ENCODE measurements around the gene CHRNA5. TPM values are rescaled to one million over a fixed set of nuclear protein-coding genes. Genes with fewer than 3 reads are reported as not detected.

The CHRNA5 gene
- polyA plus RNA-seq, 2 of the 4 experiments (the other 2 are of a cell fraction): 29.8 to 49.6 TPM

DNA sequence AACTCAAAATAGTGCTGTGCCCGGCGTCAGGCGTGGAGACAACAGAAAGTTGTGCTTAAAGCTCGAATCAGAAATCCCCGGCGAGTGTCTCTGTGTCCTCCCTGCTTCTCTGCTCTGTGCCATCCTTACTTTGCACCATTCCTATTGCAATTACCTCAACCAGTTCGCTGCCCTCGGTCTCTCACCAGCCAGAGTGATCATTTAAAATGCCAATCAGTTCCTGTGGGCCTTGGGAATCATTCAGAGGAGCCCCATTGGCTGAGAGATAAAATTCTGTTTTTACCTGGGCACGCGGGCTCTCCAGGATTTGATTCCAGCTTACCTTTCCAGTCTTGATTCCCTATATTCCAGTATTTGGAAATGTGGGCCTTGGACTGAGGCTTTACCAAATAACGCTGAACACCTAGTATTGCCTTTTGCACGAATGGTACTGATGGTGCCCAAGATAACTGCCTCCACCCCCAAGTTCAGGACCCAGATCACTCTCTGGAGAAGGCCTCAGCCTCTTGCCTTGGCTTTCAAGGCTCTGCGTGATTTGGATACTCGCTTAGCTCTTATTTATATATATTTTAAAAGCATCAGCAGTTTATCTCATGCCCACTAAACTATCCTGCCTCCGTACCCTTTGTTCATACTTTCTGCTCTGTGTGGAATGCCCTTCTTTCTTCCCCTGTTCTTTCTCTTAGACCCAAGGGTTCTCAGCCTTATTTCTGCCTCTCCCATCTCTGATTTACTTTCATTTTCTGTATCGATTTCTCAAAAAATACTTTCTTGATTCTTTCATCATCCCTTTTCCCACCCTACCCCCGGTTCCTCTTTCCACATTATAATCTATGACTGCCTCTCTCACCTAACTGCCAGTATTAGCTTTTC lies 24.2 kb upstream of the CHRNA5 start:
- no peak for TF ChIP-seq CHD2 (IDR thresholded peaks at IDR 0.05; ENCODE audit: low read length, partially characterized antibody)
- no peak for TF ChIP-seq HOXA7 (CRISPR knock-in tag; IDR thresholded peaks at IDR 0.05)
- TF ChIP-seq RCOR1 (IDR thresholded peaks at IDR 0.05; ENCODE audit: low read depth, low read length): no peak
- TF ChIP-seq FOSL2 (IDR thresholded peaks at IDR 0.05): no peak
- TF ChIP-seq FOSL2 (CRISPR knock-in tag; IDR thresholded peaks at IDR 0.05): no peak
- TF ChIP-seq, protein P1, sequence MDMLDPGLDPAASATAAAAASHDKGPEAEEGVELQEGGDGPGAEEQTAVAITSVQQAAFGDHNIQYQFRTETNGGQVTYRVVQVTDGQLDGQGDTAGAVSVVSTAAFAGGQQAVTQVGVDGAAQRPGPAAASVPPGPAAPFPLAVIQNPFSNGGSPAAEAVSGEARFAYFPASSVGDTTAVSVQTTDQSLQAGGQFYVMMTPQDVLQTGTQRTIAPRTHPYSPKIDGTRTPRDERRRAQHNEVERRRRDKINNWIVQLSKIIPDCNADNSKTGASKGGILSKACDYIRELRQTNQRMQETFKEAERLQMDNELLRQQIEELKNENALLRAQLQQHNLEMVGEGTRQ (IDR thresholded peaks at IDR 0.05): no peak
- TF ChIP-seq, protein P2, sequence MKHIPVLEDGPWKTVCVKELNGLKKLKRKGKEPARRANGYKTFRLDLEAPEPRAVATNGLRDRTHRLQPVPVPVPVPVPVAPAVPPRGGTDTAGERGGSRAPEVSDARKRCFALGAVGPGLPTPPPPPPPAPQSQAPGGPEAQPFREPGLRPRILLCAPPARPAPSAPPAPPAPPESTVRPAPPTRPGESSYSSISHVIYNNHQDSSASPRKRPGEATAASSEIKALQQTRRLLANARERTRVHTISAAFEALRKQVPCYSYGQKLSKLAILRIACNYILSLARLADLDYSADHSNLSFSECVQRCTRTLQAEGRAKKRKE (CRISPR knock-in tag; IDR thresholded peaks at IDR 0.05; ENCODE audit: low read depth): no peak
- no peak for TF ChIP-seq MAFK (IDR thresholded peaks at IDR 0.05; ENCODE audit: partially characterized antibody)
- no peak for TF ChIP-seq FOXS1 (CRISPR knock-in tag; IDR thresholded peaks at IDR 0.05)
- TF ChIP-seq, protein P3, sequence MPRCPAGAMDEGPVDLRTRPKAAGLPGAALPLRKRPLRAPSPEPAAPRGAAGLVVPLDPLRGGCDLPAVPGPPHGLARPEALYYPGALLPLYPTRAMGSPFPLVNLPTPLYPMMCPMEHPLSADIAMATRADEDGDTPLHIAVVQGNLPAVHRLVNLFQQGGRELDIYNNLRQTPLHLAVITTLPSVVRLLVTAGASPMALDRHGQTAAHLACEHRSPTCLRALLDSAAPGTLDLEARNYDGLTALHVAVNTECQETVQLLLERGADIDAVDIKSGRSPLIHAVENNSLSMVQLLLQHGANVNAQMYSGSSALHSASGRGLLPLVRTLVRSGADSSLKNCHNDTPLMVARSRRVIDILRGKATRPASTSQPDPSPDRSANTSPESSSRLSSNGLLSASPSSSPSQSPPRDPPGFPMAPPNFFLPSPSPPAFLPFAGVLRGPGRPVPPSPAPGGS (IDR thresholded peaks at IDR 0.05): no peak
- TF ChIP-seq CEBPB (IDR thresholded peaks at IDR 0.05): no peak
- TF ChIP-seq JUN (IDR thresholded peaks at IDR 0.05): no peak
- TF ChIP-seq CBX2 (IDR thresholded peaks at IDR 0.05; ENCODE audit: borderline replicate concordance, low read depth): no peak
- TF ChIP-seq NFE2L2 (conservative IDR thresholded peaks at IDR 0.05; ENCODE audit: low read length): no peak
- TF ChIP-seq, protein P4, sequence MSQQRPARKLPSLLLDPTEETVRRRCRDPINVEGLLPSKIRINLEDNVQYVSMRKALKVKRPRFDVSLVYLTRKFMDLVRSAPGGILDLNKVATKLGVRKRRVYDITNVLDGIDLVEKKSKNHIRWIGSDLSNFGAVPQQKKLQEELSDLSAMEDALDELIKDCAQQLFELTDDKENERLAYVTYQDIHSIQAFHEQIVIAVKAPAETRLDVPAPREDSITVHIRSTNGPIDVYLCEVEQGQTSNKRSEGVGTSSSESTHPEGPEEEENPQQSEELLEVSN (IDR thresholded peaks at IDR 0.05; ENCODE audit: borderline replicate concordance, low read depth): no peak
- POLR2A ChIA-PET: interaction anchor here (1.1 to 4.8 kb wide), 12 partner anchors 9 to 392 kb away, joined by 3 to 69 read pairs (median 10); partner anchors contain the start of genes CHRNA5, HYKK, IDH3A and IREB2
- peak overlapping the region; percentile 72 for H3K4me3 ChIP-seq
- WGBS (ENCODE audit: missing lambda C conversion rate): 2% methylated on average over 17 of the region's 17 CpGs
- no peak for FAIRE-seq
- H3K9me3 ChIP-seq: no peaks in the 10 kb centered on the region
- H3K4me1 ChIP-seq: peaks cover 13% of the 10 kb centered on the region
- H3K4me2 ChIP-seq: peak overlapping the region; percentile 90
- peak overlapping the region; percentile 93 to 96 for H3K27ac ChIP-seq
- CTCF ChIA-PET: interaction anchor here (0.6 to 2.1 kb wide), 14 partner anchors 9 to 236 kb away, joined by 3 to 10 read pairs (median 4); partner anchors contain the start of gene CHRNA5
- peak in 1 of 2 experiments; percentile 12 for DNase-seq (ENCODE audit: low read depth in 1 of 2, low spot score in 1 of 2)
- ATAC-seq: peak in 1 of 2 experiments; percentile 25; a peak in 3 of 6 replicates

DNA sequence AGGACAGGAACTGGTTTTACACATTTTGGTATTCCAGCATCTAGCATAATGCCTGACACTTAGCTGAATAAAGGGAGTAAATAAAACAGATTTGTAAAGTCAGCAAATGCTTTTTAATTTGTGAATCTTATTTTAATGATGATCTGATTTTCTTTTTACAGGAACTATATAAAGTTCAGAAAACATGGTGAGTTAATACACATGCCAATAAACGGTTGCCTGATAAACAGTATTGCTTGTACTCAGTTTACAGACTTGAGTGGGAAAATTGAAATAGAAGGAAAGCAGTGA lies 23.6 kb upstream of the CHRNA5 start:
- ATAC-seq: no peak
- no peak for FAIRE-seq
- H3K27ac ChIP-seq: peak overlapping the region; percentile 93 to 96
- CTCF ChIA-PET: interaction anchor here (1.0 to 2.1 kb wide), 6 partner anchors 8 to 169 kb away, joined by 3 to 6 read pairs (median 4); no protein-coding TSS in a partner anchor
- peak; percentile 75 for TF ChIP-seq MAFK (IDR thresholded peaks at IDR 0.05; ENCODE audit: partially characterized antibody)
- TF ChIP-seq, protein P4 (IDR thresholded peaks at IDR 0.05; ENCODE audit: borderline replicate concordance, low read depth): no peak
- no peak for TF ChIP-seq HEYL (CRISPR knock-in tag; IDR thresholded peaks at IDR 0.05)
- no peak for DNase-seq (ENCODE audit: low read depth in 1 of 2, low spot score in 1 of 2)
- POLR2A ChIA-PET: interaction anchor here (2.2 to 4.8 kb wide), 3 partner anchors 8 to 24 kb away, joined by 13 to 69 read pairs (median 20); partner anchors contain the start of gene CHRNA5
- peaks cover 13% of the 10 kb centered on the region for H3K4me1 ChIP-seq
- peak overlapping the region; percentile 72 for H3K4me3 ChIP-seq
- no peaks in the 10 kb centered on the region for H3K9me3 ChIP-seq
- peak overlapping the region; percentile 90 for H3K4me2 ChIP-seq
- 19% methylated on average over 1 of the region's 1 CpG for WGBS (ENCODE audit: missing lambda C conversion rate)

DNA sequence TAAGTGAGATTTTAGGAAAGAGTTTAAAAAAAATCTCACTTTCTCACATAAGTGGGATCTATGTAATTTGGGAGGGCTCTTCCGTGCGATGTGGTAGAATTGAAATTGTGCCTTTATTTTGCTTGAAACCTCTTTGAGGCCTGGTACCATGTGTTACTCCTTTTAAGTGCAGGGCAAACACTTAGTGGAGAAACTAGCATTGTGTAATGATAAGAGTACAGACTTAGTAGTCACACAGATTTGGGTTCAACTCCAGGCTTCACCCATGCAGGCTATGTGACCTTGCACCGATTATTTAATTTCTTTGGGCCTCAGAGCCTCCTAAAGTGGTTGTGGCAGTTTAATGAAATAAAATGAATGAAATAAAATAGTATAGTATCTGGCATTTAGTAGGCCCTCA lies 22.7 kb upstream of the CHRNA5 start:
- H3K4me3 ChIP-seq: no peak overlapping the region
- H3K4me2 ChIP-seq: peak overlapping the region; percentile 90
- no peak for FAIRE-seq
- no peak for DNase-seq (ENCODE audit: low read depth in 1 of 2, low spot score in 1 of 2)
- no peak for TF ChIP-seq PHF8 (IDR thresholded peaks at IDR 0.05; ENCODE audit: borderline replicate concordance, low read depth)
- no peak for TF ChIP-seq HDAC2 (IDR thresholded peaks at IDR 0.05)
- TF ChIP-seq, protein P5, sequence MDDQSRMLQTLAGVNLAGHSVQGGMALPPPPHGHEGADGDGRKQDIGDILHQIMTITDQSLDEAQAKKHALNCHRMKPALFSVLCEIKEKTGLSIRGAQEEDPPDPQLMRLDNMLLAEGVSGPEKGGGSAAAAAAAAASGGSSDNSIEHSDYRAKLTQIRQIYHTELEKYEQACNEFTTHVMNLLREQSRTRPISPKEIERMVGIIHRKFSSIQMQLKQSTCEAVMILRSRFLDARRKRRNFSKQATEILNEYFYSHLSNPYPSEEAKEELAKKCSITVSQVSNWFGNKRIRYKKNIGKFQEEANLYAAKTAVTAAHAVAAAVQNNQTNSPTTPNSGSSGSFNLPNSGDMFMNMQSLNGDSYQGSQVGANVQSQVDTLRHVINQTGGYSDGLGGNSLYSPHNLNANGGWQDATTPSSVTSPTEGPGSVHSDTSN (IDR thresholded peaks at IDR 0.05): no peak
- TF ChIP-seq NFE2L2 (conservative IDR thresholded peaks at IDR 0.05; ENCODE audit: low read length): no peak
- TF ChIP-seq ZNF302 (CRISPR knock-in tag; IDR thresholded peaks at IDR 0.05): no peak
- ChIA-PET POLR2A (interaction anchor here (4.8 kb wide), 1 partner anchor 23 kb away, joined by 69 read pairs; the partner anchor contains the start of gene CHRNA5), CTCF (interaction anchor here (0.5 to 2.1 kb wide), 4 partner anchors 9 to 56 kb away, joined by 3 to 6 read pairs (median 4); no protein-coding TSS in a partner anchor)
- no peak overlapping the region for H3K27ac ChIP-seq
- 94% methylated on average over 3 of the region's 3 CpGs for WGBS (ENCODE audit: missing lambda C conversion rate)
- H3K4me1 ChIP-seq: peaks cover 13% of the 10 kb centered on the region
- ATAC-seq: no peak
- H3K9me3 ChIP-seq: no peaks in the 10 kb centered on the region

Measured in A549 (cell line).